Measurements from ENCODE around the gene PPP1CA. TPM values are rescaled to one million over a fixed set of nuclear protein-coding genes. Genes with fewer than 3 reads are reported as not detected.

PPP1CA gene
- total and polyA plus RNA-seq, 2 experiments from 2014 or later: 172 to 207 TPM

DNA sequence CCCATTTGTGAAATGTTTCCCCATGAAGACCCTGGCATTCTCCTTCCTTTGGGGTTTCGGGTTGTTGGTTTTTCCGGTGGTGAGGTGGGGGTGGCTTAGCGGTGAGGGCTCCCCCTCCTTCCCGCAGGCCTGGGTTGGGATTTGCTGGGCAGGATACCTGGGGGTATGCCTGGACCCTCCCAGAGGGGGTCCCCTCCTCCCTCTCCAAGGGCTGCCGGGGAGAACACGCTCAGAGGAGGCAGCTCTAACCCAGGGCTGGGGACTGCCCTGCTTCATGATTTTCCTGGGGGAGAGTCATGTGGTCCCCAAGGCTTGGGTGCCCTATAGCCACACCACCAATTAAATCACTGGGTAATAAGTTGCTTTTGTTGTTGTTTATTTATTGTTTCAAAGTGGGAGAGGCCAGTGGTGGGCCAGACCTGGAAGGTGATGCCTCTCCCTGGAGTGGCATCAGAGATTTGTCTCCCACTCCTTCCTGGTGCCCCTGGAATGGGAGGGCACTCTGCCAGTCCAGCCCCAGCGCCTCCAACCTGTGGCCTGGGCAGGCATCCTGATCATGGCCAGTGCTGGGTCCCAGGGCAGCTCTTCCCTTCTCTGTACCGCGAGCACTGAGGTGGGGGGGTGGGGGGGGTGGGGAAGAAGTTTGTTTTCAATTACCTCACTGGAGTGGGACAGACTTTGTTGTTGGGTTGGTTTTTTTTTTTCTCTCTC is 26.9 kb downstream of the PPP1CA start:
- TF ChIP-seq EZH2 (IDR thresholded peaks at IDR 0.05; ENCODE audit: insufficient read depth, poor library complexity, severe bottlenecking) (no peak), EZH2phosphoT487 (IDR thresholded peaks at IDR 0.05; ENCODE audit: insufficient read depth, low read depth) (no peak)
- Histone ChIP-seq H3K4me1 (ENCODE audit: insufficient read depth) (peaks cover 47% of the 10 kb centered on the region), H3K9me2 (ENCODE audit: insufficient read depth) (no peaks in the 10 kb centered on the region), H3K79me2 (ENCODE audit: insufficient read depth) (peaks cover 31% of the 10 kb centered on the region), H3K4me2 (ENCODE audit: unreplicated experiment) (peak overlapping the region; percentile 79), H4K20me1 (ENCODE audit: insufficient read depth) (peaks cover 2% of the 10 kb centered on the region; the same call in 1 of the 2 replicates), H2AFZ (no peak overlapping the region), H3K27me3 (replicated peaks; ENCODE audit: insufficient read depth) (no peaks in the 10 kb centered on the region), H3K4me3 (peak overlapping the region; percentile 81), H3K27ac (peak overlapping the region; percentile 98), H3K9me3 (ENCODE audit: low read depth) (no peaks in the 10 kb centered on the region), H3K9ac (peak overlapping the region; percentile 100), H3F3A (ENCODE audit: insufficient read depth) (0 out of 2 replicates have a peak, but pooled peaks cover 2% of the 10 kb centered on the region), H3K36me3 (ENCODE audit: low read depth) (0 out of 2 replicates have a peak, but pooled peaks cover 1% of the 10 kb centered on the region)
- in situ Hi-C loops (cut with MboI): no loop called here
- DNase-seq: peak; percentile 65
- 2 to 6% methylated on average over 9 of the region's 9 CpGs for WGBS, 2 experiments (ENCODE audit: low coverage in 1 of 2, low lambda C conversion rate in 2 of 2, missing lambda C conversion rate in 2 of 2)

- TF ChIP-seq EZH2phosphoT487 (IDR thresholded peaks at IDR 0.05; ENCODE audit: insufficient read depth, low read depth): no peak
- TF ChIP-seq EZH2 (IDR thresholded peaks at IDR 0.05; ENCODE audit: insufficient read depth, poor library complexity, severe bottlenecking): no peak
- peak overlapping the region; percentile 81 for H3K4me3 ChIP-seq
- in situ Hi-C loops (cut with MboI): no loop called here
Measured at GRCh38 chr11:67373648-67374570, 27.7 kb downstream of the PPP1CA start.

GRCh38 chr11:67372993-67373647 is 28.5 kb downstream of the PPP1CA start, which contains the start of gene CLCF1:
CLCF1 (minus strand) TSS chr11:67373598; CDS start chr11:67373539, 59 bp downstream.
- peak; percentile 75 for DNase-seq
- Histone ChIP-seq H3K36me3 (ENCODE audit: low read depth) (0 out of 2 replicates have a peak, but pooled peaks cover 5% of the 10 kb centered on the region), H3K4me2 (ENCODE audit: unreplicated experiment) (peak within 1 kb of the TSS; percentile 79), H3K4me3 (peak within 1 kb of the TSS; percentile 81), H3K9ac (peak within 1 kb of the TSS; percentile 100), H3K79me2 (ENCODE audit: insufficient read depth) (peaks cover 47% of the 10 kb centered on the region), H2AFZ (no peak within 1 kb of the TSS), H3K9me2 (ENCODE audit: insufficient read depth) (no peaks in the 10 kb centered on the region), H3K27ac (peak within 1 kb of the TSS; percentile 98), H3F3A (ENCODE audit: insufficient read depth) (peaks cover 16% of the 10 kb centered on the region; the same call in 1 of the 2 replicates), H3K27me3 (replicated peaks; ENCODE audit: insufficient read depth) (no peaks in the 10 kb centered on the region), H3K9me3 (ENCODE audit: low read depth) (no peaks in the 10 kb centered on the region), H4K20me1 (ENCODE audit: insufficient read depth) (peaks cover 14% of the 10 kb centered on the region), H3K4me1 (ENCODE audit: insufficient read depth) (peaks cover 48% of the 10 kb centered on the region)
- in situ Hi-C loops (cut with MboI): no loop called here
- 1 to 2% methylated on average over 23 to 61 of the region's 76 CpGs for whole genome bisulfite sequencing, 2 experiments (ENCODE audit: low coverage in 1 of 2, low lambda C conversion rate in 2 of 2, missing lambda C conversion rate in 2 of 2)
- no peak for TF ChIP-seq EZH2 (IDR thresholded peaks at IDR 0.05; ENCODE audit: insufficient read depth, poor library complexity, severe bottlenecking)
- no peak for TF ChIP-seq EZH2phosphoT487 (IDR thresholded peaks at IDR 0.05; ENCODE audit: insufficient read depth, low read depth)

More at GRCh38 chr11:67373648-67374570, 27.7 kb downstream of the PPP1CA start:
- Histone ChIP-seq H3K9ac (peak overlapping the region; percentile 100), H3K36me3 (ENCODE audit: low read depth) (0 out of 2 replicates have a peak, but pooled peaks cover 5% of the 10 kb centered on the region), H3K4me2 (ENCODE audit: unreplicated experiment) (peak overlapping the region; percentile 79), H4K20me1 (ENCODE audit: insufficient read depth) (peaks cover 9% of the 10 kb centered on the region), H3K9me2 (ENCODE audit: insufficient read depth) (no peaks in the 10 kb centered on the region), H3F3A (ENCODE audit: insufficient read depth) (peaks cover 8% of the 10 kb centered on the region; the same call in 1 of the 2 replicates), H3K9me3 (ENCODE audit: low read depth) (no peaks in the 10 kb centered on the region), H3K4me1 (ENCODE audit: insufficient read depth) (peaks cover 47% of the 10 kb centered on the region), H3K27ac (peak overlapping the region; percentile 98), H3K27me3 (replicated peaks; ENCODE audit: insufficient read depth) (no peaks in the 10 kb centered on the region), H2AFZ (no peak overlapping the region), H3K79me2 (ENCODE audit: insufficient read depth) (peaks cover 39% of the 10 kb centered on the region)
- 1% methylated on average over 22 to 40 of the region's 40 CpGs for WGBS, 2 experiments (ENCODE audit: low coverage in 1 of 2, low lambda C conversion rate in 2 of 2, missing lambda C conversion rate in 2 of 2)
- DNase-seq: peak; percentile 99
